SK-N-SH (cell line): ENCODE results near the gene LGR5. TPM values are rescaled to one million over a fixed set of nuclear protein-coding genes. Genes with fewer than 3 reads are reported as not detected.
A peak's percentile ranks its signal among the peaks of the same experiment; 100 is the strongest.

ENCODE experiments used
- CTCF ChIA-PET: fragments of 300-600, 350-600 bp; formaldehyde crosslinking; extraction: SDS; loops from one replicate; lab custom pipeline; 2021; lab: Yijun Ruan, JAX
- POLR2A ChIA-PET: fragments of 350-600 bp; sonication (Branson Sonifier 250); formaldehyde crosslinking; extraction: SDS; loops from one replicate; lab custom pipeline; 2020; ENCODE audit warnings: antibody characterized with exemption, inconsistent platforms; lab: Yijun Ruan, JAX
- DNase-seq: peaks from one replicate; pipeline ENCODE4 v3.0.0; 2012
- H2AFZ ChIP-seq: fragments of 200-600 bp; sonication (generic); 2 replicates; pipeline ENCODE4 v1.8.1; 2016; ENCODE audit warnings: antibody characterized with exemption, mild to moderate bottlenecking, low read depth
- H3F3A ChIP-seq: fragments of 200-600 bp; sonication (generic); replicated peaks from 2 replicates; pipeline ENCODE3; 2016; ENCODE audit warnings: antibody characterized with exemption, mild to moderate bottlenecking; ENCODE audit not compliant: insufficient read depth
- H3K27ac ChIP-seq, 2 experiments: fragments of 200-500 bp in 1 of 2; fragments of 200-600 bp in 1 of 2; sonication (Bioruptor generic) in 1 of 2; sonication (generic), shearing (Covaris generic) in 1 of 2; 2 replicates each; pipeline versions ENCODE4 v1.5.1 to v1.6.1; 2014 to 2016; ENCODE audit warnings: low read depth in 2 of 2, inconsistent platforms in 1 of 2, low read length in 1 of 2, mild to moderate bottlenecking in 1 of 2, mixed read lengths in 1 of 2
- H3K27me3 ChIP-seq: fragments of 200-600 bp; sonication (generic), shearing (Covaris generic); 2 replicates; pipeline ENCODE4 v1.6.1; 2016; ENCODE audit warnings: mixed run types; ENCODE audit not compliant: insufficient read depth
- H3K36me3 ChIP-seq, 2 experiments: fragments of 200-500 bp in 1 of 2; fragments of 200-600 bp in 1 of 2; sonication (Bioruptor generic) in 1 of 2; sonication (generic) in 1 of 2; replicated peaks in 1 of 2; 2 replicates each; pipeline versions ENCODE3 to v1.5.1; 2014 to 2016; ENCODE audit warnings: low read length in 1 of 2, mild to moderate bottlenecking in 1 of 2; ENCODE audit not compliant: insufficient read depth in 2 of 2, control insufficient read depth in 1 of 2
- H3K4me1 ChIP-seq, 2 experiments: fragments of 200-500 bp in 1 of 2; fragments of 200-600 bp in 1 of 2; sonication (Bioruptor generic) in 1 of 2; sonication (generic), shearing (Covaris generic) in 1 of 2; 2 replicates each; pipeline versions ENCODE4 v1.5.1 to v1.6.1; 2014 to 2016; ENCODE audit warnings: low read depth in 1 of 2, low read length in 1 of 2, mixed run types in 1 of 2; ENCODE audit not compliant: insufficient read depth in 2 of 2, control insufficient read depth in 1 of 2
- H3K4me2 ChIP-seq: fragments of 200-600 bp; sonication (generic), shearing (Covaris generic); 2 replicates; pipeline ENCODE4 v1.6.1; 2017; ENCODE audit warnings: mixed run types
- H3K4me3 ChIP-seq, 2 experiments: fragments of 200-500 bp in 1 of 2; fragments of 200-600 bp in 1 of 2; sonication (Bioruptor generic) in 1 of 2; sonication (generic), shearing (Covaris generic) in 1 of 2; 2 replicates each; pipeline versions ENCODE4 v1.5.1 to v1.8.1; 2014 to 2016; ENCODE audit warnings: low read depth in 2 of 2, inconsistent platforms in 1 of 2, low read length in 1 of 2, mild to moderate bottlenecking in 1 of 2, mixed read lengths in 1 of 2, moderate library complexity in 1 of 2
- H3K79me2 ChIP-seq: fragments of 200-600 bp; sonication (generic); 2 replicates; pipeline ENCODE4 v1.8.1; 2017; ENCODE audit warnings: mild to moderate bottlenecking; ENCODE audit not compliant: insufficient read depth
- H3K9ac ChIP-seq: fragments of 200-600 bp; sonication (generic); 2 replicates; pipeline ENCODE4 v1.6.1; 2017; ENCODE audit warnings: mixed run types
- H3K9me2 ChIP-seq: fragments of 200-600 bp; sonication (generic); 2 replicates; pipeline ENCODE4 v1.6.1; 2017; ENCODE audit warnings: mixed run types
- H3K9me3 ChIP-seq: fragments of 200-600 bp; sonication (generic); 2 replicates; pipeline ENCODE4 v1.6.1; 2017; ENCODE audit warnings: mixed run types, mild to moderate bottlenecking, moderate library complexity
- H4K20me1 ChIP-seq: fragments of 200-600 bp; sonication (generic); 2 replicates; pipeline ENCODE4 v1.6.1; 2017; ENCODE audit warnings: mild to moderate bottlenecking, mixed run types; ENCODE audit not compliant: insufficient read depth
- CHD2 ChIP-seq: fragments of 150-350 bp; IDR thresholded peaks from 2 replicates; pipeline ENCODE4 v1.6.1; 2018; ENCODE audit warnings: low read length; ENCODE audit not compliant: partially characterized antibody
- CTCF ChIP-seq: fragments of 200-600 bp; sonication (generic); IDR thresholded peaks from 2 replicates; pipeline ENCODE4 v1.6.1; 2017; ENCODE audit warnings: antibody characterized with exemption, mild to moderate bottlenecking, moderate library complexity
- ELF1 ChIP-seq: IDR thresholded peaks from 2 replicates; pipeline ENCODE4 v1.4.0; 2012
- EP300 ChIP-seq, 2 experiments: IDR thresholded peaks; 2 replicates each; pipeline versions ENCODE4 v1.4.0 to v1.6.1; 2012; ENCODE audit warnings: borderline replicate concordance in 1 of 2, low read depth in 1 of 2, low read length in 1 of 2
- FOSL2 ChIP-seq: IDR thresholded peaks from 2 replicates; pipeline ENCODE4 v1.4.0; 2012; ENCODE audit warnings: low read depth, mild to moderate bottlenecking, moderate library complexity, borderline replicate concordance
- GABPA ChIP-seq: IDR thresholded peaks from 2 replicates; pipeline ENCODE4 v1.4.0; 2012; ENCODE audit warnings: low read depth, mild to moderate bottlenecking
- GATA2 ChIP-seq: sonication (generic); formaldehyde crosslinking; IDR thresholded peaks from 2 replicates; pipeline ENCODE4 v1.5.0; 2020; ENCODE audit warnings: mild to moderate bottlenecking, missing genetic modification reagents
- IRF3 ChIP-seq: fragments of 150-350 bp; IDR thresholded peaks from 2 replicates; pipeline ENCODE4 v1.6.1; 2016; ENCODE audit warnings: mild to moderate bottlenecking, low read depth, low read length
- JUND ChIP-seq: IDR thresholded peaks from 2 replicates; pipeline ENCODE4 v1.4.0; 2012
- MAX ChIP-seq: IDR thresholded peaks from 2 replicates; pipeline ENCODE4 v1.4.0; 2012; ENCODE audit warnings: low read depth
- MEF2A ChIP-seq: IDR thresholded peaks from 2 replicates; pipeline ENCODE4 v1.4.0; 2012; ENCODE audit warnings: low read depth, borderline replicate concordance
- MXI1 ChIP-seq: IDR thresholded peaks from 2 replicates; pipeline ENCODE4 v1.6.1; 2012; ENCODE audit warnings: mild to moderate bottlenecking, low read depth, low read length, improper control_type of control experiment
- NFIC ChIP-seq: IDR thresholded peaks from 2 replicates; pipeline ENCODE4 v1.4.0; 2012; ENCODE audit warnings: borderline replicate concordance
- PBX3 ChIP-seq: IDR thresholded peaks from 2 replicates; pipeline ENCODE4; 2012
- RFX5 ChIP-seq: IDR thresholded peaks from 2 replicates; pipeline ENCODE4 v1.6.1; 2012; ENCODE audit warnings: mild to moderate bottlenecking, improper control_type of control experiment, low read length
- SIN3A ChIP-seq: IDR thresholded peaks from 2 replicates; pipeline ENCODE4 v1.6.1; 2012; ENCODE audit warnings: low read depth, mild to moderate bottlenecking, low read length, moderate library complexity, borderline replicate concordance
- SMC3 ChIP-seq: IDR thresholded peaks from 2 replicates; pipeline ENCODE4 v1.6.1; 2012; ENCODE audit warnings: low read depth, low read length, improper control_type of control experiment
- TAF1 ChIP-seq: IDR thresholded peaks from 2 replicates; pipeline ENCODE4 v1.6.1; 2012; ENCODE audit warnings: low read depth, mild to moderate bottlenecking, low read length, moderate library complexity, borderline replicate concordance
- TCF12 ChIP-seq: IDR thresholded peaks from 2 replicates; pipeline ENCODE4 v1.4.0; 2012
- TEAD4 ChIP-seq: IDR thresholded peaks from 2 replicates; pipeline ENCODE4 v1.4.0; 2012; ENCODE audit warnings: mild to moderate bottlenecking, borderline replicate concordance; ENCODE audit not compliant: insufficient read depth
- USF1 ChIP-seq: IDR thresholded peaks from 2 replicates; pipeline ENCODE4 v1.4.0; 2012; ENCODE audit warnings: low read depth, borderline replicate concordance
- USF2 ChIP-seq: fragments of 150-350 bp; IDR thresholded peaks from 2 replicates; pipeline ENCODE4 v1.6.1; 2017; ENCODE audit warnings: antibody characterized with exemption, low read length, low read depth, borderline replicate concordance
- ZBTB33 ChIP-seq: IDR thresholded peaks from 2 replicates; pipeline ENCODE4 v1.4.0; 2012; ENCODE audit warnings: low read depth, borderline replicate concordance
- WGBS: methylation state at CpG from one replicate; pipeline ENCODE4 v1.1.6; 2017; ENCODE audit warnings: low lambda C conversion rate; 5-methylcytosine and 5-hydroxymethylcytosine counted together
- polyA plus RNA-seq, 3 experiments: library from polyadenylated mRNA; depleted of rRNA; stranded (reverse); fragments of >200 nt; gene quantifications; 2 replicates each; pipeline ENCODE4 v1.2.3, GENCODE V29; 2012

LGR5 gene
- polyA plus RNA-seq, 1 of the 3 experiments (the other 2 are of a cell fraction), result 1.4 TPM

- no peaks in the 10 kb centered on the region for H3K9me3 ChIP-seq
- H3F3A ChIP-seq, result peaks cover 31% of the 10 kb centered on the region
- no peaks in the 10 kb centered on the region for H3K79me2 ChIP-seq
- H3K27ac ChIP-seq, result peak overlapping the region; percentile 70 to 94
- no peaks in the 10 kb centered on the region for H4K20me1 ChIP-seq
- H3K9ac ChIP-seq, result no peak overlapping the region
- ChIA-PET CTCF (interaction anchor here (1.0 to 1.3 kb wide), 4 partner anchors 12 to 143 kb away, joined by 3 to 7 read pairs (median 3); no protein-coding TSS in a partner anchor), POLR2A (no interaction called here)
- H3K9me2 ChIP-seq, result no peaks in the 10 kb centered on the region
- no peaks in the 10 kb centered on the region for H3K27me3 ChIP-seq
- H3K4me1 ChIP-seq, result peaks cover 20 to 44% of the 10 kb centered on the region in 2 experiments
- H3K4me2 ChIP-seq, result peak overlapping the region; percentile 21; the same call in 1 of the 2 replicates
- WGBS, result 14% methylated on average over 3 of the region's 3 CpGs
- peak; percentile 38 for DNase-seq
- no peaks in the 10 kb centered on the region for H3K36me3 ChIP-seq
- peak overlapping the region; percentile 30; the same call in 1 of the 2 replicates for H2AFZ ChIP-seq
- H3K4me3 ChIP-seq, result no peak overlapping the region
- TF ChIP-seq PBX3 (peak; percentile 43), ELF1 (no peak), SMC3 (no peak), MXI1 (peak; percentile 49; the same call in 1 of the 2 replicates), TCF12 (peak; percentile 65), CTCF (no peak), SIN3A (no peak), GABPA (no peak), TEAD4 (no peak), TAF1 (no peak), JUND (peak; percentile 36; the same call in 1 of the 2 replicates), EP300 (IDR thresholded peaks at IDR 0.05; ENCODE audit: borderline replicate concordance in 1 of 2, low read depth in 1 of 2, low read length in 1 of 2) (peak; percentile 12 to 92; a peak in 2 of 4 replicates), MEF2A (no peak), IRF3 (no peak), FOSL2 (peak; percentile 26), CHD2 (peak; percentile 37), MAX (no peak), USF1 (no peak), GATA2 (CRISPR knock-in tag) (peak; percentile 64; the same call in 1 of the 2 replicates), USF2 (no peak), RFX5 (no peak), NFIC (peak; percentile 44; the same call in 1 of the 2 replicates), ZBTB33 (no peak)
Observed at GRCh38 chr12:71558445-71558844, 118.8 kb downstream of the LGR5 start.
